ENCODE results near the gene AP3D1.

Gene AP3D1

DNA sequence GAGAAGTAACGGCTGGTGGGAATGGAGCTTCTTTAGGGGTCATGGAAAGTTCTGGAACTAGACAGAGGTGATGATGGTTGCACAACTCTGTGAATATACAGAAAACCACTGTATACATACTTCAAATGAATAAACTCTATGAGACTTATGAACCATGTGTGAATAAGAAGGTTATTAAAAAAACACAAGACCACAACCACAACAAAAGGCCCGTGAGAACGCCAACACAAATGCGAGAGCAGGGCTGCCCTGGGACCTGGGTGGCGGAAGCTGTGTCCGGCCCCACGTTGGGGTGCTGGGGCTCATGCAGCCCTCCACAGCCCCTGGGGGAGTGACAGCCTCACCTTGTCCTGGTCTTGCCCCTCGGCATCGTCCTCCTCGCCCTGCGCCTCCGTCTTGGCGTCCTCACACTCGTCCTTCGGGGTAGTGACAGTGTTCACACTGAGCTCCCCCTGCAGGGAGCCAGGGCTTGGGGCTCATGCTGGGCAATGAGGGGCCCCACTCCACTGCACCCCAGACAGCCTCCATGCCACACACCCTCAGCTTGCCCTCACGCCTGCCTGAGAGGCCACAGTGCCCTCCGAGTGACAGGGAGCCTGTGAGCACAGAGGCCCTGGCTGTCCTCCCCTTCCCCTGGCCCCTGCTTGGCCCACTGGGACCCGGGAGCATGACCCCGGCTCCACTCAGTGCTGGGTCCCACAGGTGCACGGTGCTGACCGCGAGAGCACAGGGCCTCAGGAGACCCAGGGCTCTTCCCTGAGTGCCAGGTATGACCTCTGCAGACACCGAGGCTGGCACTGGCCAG lies 38.6 kb downstream of the AP3D1 start:
- H3K36me3 ChIP-seq (ENCODE audit: control insufficient read depth in 5 of 5, insufficient read depth in 5 of 5, low read length in 5 of 5) = peaks cover 0 to 99% (median 99%) of the 10 kb centered on the region in 5 donors
- H3K27me3 ChIP-seq (ENCODE audit: control insufficient read depth in 5 of 5, insufficient read depth in 4 of 5, low read length in 5 of 5) = no peaks in the 10 kb centered on the region
- peaks cover 0 to 19% (median 7%) of the 10 kb centered on the region in 5 donors for H3K4me1 ChIP-seq (ENCODE audit: control insufficient read depth in 5 of 5, insufficient read depth in 5 of 5, low read length in 5 of 5)
- H3K27ac ChIP-seq (ENCODE audit: low read depth, low read length) = no peak overlapping the region
- no peak overlapping the region for H3K4me3 ChIP-seq (ENCODE audit: low read depth in 1 of 5, low read length in 5 of 5)
- no peaks in the 10 kb centered on the region for H3K9me3 ChIP-seq (ENCODE audit: control insufficient read depth in 5 of 5, low read length in 5 of 5)
- H3K9ac ChIP-seq (ENCODE audit: low read length in 5 of 5) = no peak overlapping the region

GRCh38 chr19:2111886-2112285 lies 39.5 kb downstream of the AP3D1 start:
- Histone ChIP-seq H3K36me3 (ENCODE audit: control insufficient read depth in 5 of 5, insufficient read depth in 5 of 5, low read length in 5 of 5) (peaks cover 0 to 95% (median 93%) of the 10 kb centered on the region in 5 donors), H3K9me3 (ENCODE audit: control insufficient read depth in 5 of 5, low read length in 5 of 5) (no peaks in the 10 kb centered on the region), H3K27me3 (ENCODE audit: control insufficient read depth in 5 of 5, insufficient read depth in 4 of 5, low read length in 5 of 5) (no peaks in the 10 kb centered on the region), H3K4me1 (ENCODE audit: control insufficient read depth in 5 of 5, insufficient read depth in 5 of 5, low read length in 5 of 5) (peaks cover 0 to 11% (median 0%) of the 10 kb centered on the region in 5 donors), H3K4me3 (ENCODE audit: low read depth in 1 of 5, low read length in 5 of 5) (no peak overlapping the region), H3K9ac (ENCODE audit: low read length in 5 of 5) (no peak overlapping the region), H3K27ac (ENCODE audit: low read depth, low read length) (no peak overlapping the region)

DNA sequence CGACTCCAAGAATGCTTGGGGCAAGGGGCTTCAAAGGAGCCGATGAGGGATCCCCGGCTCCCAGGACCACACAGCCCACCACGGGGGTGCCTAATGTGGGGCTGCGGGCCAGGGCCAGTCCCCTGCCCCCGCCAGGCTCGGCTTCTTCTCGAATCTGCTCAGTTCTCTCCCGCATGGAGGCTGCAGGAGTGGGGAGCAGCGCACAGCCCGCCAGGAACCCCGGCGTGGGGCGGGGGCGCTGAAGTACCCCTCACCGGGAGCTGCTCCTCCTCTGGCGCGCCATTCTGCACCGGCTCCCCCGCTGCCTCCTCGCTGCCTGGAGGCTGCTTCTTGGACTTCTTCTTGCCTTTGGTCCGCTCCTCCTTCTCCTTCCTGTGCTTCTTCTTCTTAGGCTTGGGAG lies 39.9 kb downstream of the AP3D1 start:
- H3K27me3 ChIP-seq (ENCODE audit: control insufficient read depth in 5 of 5, insufficient read depth in 4 of 5, low read length in 5 of 5) = no peaks in the 10 kb centered on the region
- no peak overlapping the region for H3K9ac ChIP-seq (ENCODE audit: low read length in 5 of 5)
- peaks cover 0 to 11% (median 0%) of the 10 kb centered on the region in 5 donors for H3K4me1 ChIP-seq (ENCODE audit: control insufficient read depth in 5 of 5, insufficient read depth in 5 of 5, low read length in 5 of 5)
- no peak overlapping the region for H3K27ac ChIP-seq (ENCODE audit: low read depth, low read length)
- H3K4me3 ChIP-seq (ENCODE audit: low read depth in 1 of 5, low read length in 5 of 5) = no peak overlapping the region
- peaks cover 0 to 95% (median 93%) of the 10 kb centered on the region in 5 donors for H3K36me3 ChIP-seq (ENCODE audit: control insufficient read depth in 5 of 5, insufficient read depth in 5 of 5, low read length in 5 of 5)
- no peaks in the 10 kb centered on the region for H3K9me3 ChIP-seq (ENCODE audit: control insufficient read depth in 5 of 5, low read length in 5 of 5)

DNA sequence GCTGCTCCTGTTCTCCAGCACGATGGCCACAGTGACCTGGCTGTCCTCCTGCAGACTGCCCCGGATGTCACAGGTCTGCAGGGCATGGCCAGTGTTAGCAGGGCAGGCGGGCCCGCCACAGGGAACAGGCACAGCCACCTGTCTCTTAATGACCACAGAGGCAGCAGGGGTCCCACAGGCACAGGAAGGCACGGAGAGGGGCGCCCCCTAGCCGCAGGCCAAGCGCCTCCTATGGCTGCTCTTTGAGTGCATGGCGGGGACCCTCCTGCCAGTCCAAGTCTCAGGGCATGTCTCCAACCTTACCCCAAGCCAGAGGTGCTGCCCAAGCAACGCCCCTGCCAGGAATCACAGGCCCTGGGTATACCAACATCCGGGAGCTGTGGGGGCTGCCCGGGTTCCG lies 40.5 kb downstream of the AP3D1 start:
- peaks cover 0 to 95% (median 92%) of the 10 kb centered on the region in 5 donors for H3K36me3 ChIP-seq (ENCODE audit: control insufficient read depth in 5 of 5, insufficient read depth in 5 of 5, low read length in 5 of 5)
- peaks cover 0 to 11% (median 0%) of the 10 kb centered on the region in 5 donors for H3K4me1 ChIP-seq (ENCODE audit: control insufficient read depth in 5 of 5, insufficient read depth in 5 of 5, low read length in 5 of 5)
- H3K27ac ChIP-seq (ENCODE audit: low read depth, low read length) = no peak overlapping the region
- no peaks in the 10 kb centered on the region for H3K9me3 ChIP-seq (ENCODE audit: control insufficient read depth in 5 of 5, low read length in 5 of 5)
- no peak overlapping the region for H3K9ac ChIP-seq (ENCODE audit: low read length in 5 of 5)
- H3K27me3 ChIP-seq (ENCODE audit: control insufficient read depth in 5 of 5, insufficient read depth in 4 of 5, low read length in 5 of 5) = no peaks in the 10 kb centered on the region
- H3K4me3 ChIP-seq (ENCODE audit: low read depth in 1 of 5, low read length in 5 of 5) = no peak overlapping the region

DNA sequence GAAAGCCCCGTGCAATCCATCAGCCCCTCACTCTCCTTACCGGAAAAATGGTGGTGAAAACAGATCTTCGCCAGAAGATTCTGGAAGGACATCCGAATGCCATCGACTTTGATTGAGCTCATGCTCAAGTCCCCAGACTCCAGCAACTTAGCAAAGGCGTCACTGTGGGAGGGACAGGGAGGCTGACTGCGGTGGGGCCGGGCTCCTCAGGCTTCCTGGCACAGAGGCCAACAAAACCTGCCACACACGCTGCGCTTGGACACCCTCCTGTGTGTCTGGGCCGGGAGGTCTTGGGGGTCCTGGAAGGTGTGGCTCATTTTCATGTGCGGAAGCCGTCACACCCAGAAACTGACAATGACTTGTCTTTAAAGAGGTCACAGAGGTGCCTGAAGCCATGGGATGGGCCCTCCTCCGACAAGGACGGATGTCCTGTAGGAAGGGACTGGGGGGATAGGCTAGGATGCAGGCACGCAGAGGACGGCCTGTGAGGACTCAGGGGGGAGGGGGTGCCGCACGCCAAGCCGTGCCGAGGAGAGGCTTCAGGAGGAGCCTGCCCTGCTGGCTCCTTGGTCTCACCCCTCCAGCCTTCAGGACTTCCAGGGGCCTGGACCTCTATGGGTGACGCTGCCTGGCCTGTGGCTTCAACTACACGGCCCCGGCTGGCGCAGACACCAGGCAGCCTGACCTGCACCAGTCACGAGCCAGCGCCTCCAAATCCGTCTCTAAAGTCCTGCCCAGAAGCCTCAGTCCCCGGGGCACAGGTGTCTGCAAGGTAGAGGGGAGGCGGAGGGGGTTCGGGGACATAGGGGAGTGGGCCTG lies 42.1 kb downstream of the AP3D1 start:
- H3K9ac ChIP-seq (ENCODE audit: low read length in 5 of 5) = no peak overlapping the region
- peaks cover 0 to 2% (median 0%) of the 10 kb centered on the region in 5 donors for H3K9me3 ChIP-seq (ENCODE audit: control insufficient read depth in 5 of 5, low read length in 5 of 5)
- peaks cover 0 to 10% (median 0%) of the 10 kb centered on the region in 5 donors for H3K4me1 ChIP-seq (ENCODE audit: control insufficient read depth in 5 of 5, insufficient read depth in 5 of 5, low read length in 5 of 5)
- no peak overlapping the region for H3K4me3 ChIP-seq (ENCODE audit: low read depth in 1 of 5, low read length in 5 of 5)
- H3K27me3 ChIP-seq (ENCODE audit: control insufficient read depth in 5 of 5, insufficient read depth in 4 of 5, low read length in 5 of 5) = no peaks in the 10 kb centered on the region
- H3K36me3 ChIP-seq (ENCODE audit: control insufficient read depth in 5 of 5, insufficient read depth in 5 of 5, low read length in 5 of 5) = peaks cover 0 to 89% (median 82%) of the 10 kb centered on the region in 5 donors
- H3K27ac ChIP-seq (ENCODE audit: low read depth, low read length) = no peak overlapping the region

DNA sequence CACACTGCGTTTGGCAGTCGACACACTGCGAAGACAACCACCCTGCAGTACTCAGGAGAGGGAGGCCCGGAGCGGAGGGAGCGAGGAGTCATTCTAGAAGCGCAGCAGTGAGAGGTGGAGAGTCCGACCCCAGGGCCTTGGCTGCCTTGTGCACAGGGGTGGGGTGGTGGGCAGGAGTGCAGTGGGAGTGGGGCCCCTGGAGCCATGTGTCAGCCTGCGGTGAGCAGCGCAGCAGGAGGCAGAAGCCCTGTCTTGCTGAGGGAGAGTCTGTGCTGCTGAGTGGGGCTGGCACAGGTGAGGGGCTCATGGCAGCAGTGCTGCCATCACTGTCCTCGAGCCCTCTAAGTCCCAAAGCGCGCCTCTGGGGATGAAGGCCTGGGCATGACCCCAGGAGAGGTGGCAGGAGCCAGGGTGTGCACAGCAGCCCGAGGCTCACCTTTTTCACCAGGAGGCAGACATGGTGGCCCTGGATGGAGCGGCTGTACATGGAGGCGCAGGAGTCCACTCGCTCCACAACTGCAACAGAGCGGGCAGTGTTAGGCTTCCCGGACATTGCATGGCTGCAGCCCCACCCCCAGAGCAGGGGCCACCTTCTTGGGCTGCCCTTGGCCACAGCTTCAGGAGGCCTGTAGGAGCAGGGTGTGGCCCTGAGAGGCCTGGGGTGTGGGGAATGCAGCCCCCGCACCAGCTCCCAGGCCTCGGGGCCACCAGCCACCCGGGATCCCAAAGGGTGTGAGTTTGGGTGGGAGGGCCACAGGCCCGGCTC lies 42.9 kb downstream of the AP3D1 start:
- Histone ChIP-seq H3K4me1 (ENCODE audit: control insufficient read depth in 5 of 5, insufficient read depth in 5 of 5, low read length in 5 of 5) (peaks cover 0 to 2% (median 0%) of the 10 kb centered on the region in 5 donors), H3K36me3 (ENCODE audit: control insufficient read depth in 5 of 5, insufficient read depth in 5 of 5, low read length in 5 of 5) (peaks cover 0 to 88% (median 78%) of the 10 kb centered on the region in 5 donors), H3K9me3 (ENCODE audit: control insufficient read depth in 5 of 5, low read length in 5 of 5) (peaks cover 0 to 2% (median 0%) of the 10 kb centered on the region in 5 donors), H3K27me3 (ENCODE audit: control insufficient read depth in 5 of 5, insufficient read depth in 4 of 5, low read length in 5 of 5) (no peaks in the 10 kb centered on the region), H3K9ac (ENCODE audit: low read length in 5 of 5) (no peak overlapping the region), H3K4me3 (ENCODE audit: low read depth in 1 of 5, low read length in 5 of 5) (no peak overlapping the region), H3K27ac (ENCODE audit: low read depth, low read length) (no peak overlapping the region)

- peaks cover 0 to 2% (median 0%) of the 10 kb centered on the region in 5 donors for H3K9me3 ChIP-seq (ENCODE audit: control insufficient read depth in 5 of 5, low read length in 5 of 5)
- no peak overlapping the region for H3K9ac ChIP-seq (ENCODE audit: low read length in 5 of 5)
- H3K4me1 ChIP-seq (ENCODE audit: control insufficient read depth in 5 of 5, insufficient read depth in 5 of 5, low read length in 5 of 5) = peaks cover 0 to 1% (median 0%) of the 10 kb centered on the region in 5 donors
- no peaks in the 10 kb centered on the region for H3K27me3 ChIP-seq (ENCODE audit: control insufficient read depth in 5 of 5, insufficient read depth in 4 of 5, low read length in 5 of 5)
- H3K36me3 ChIP-seq (ENCODE audit: control insufficient read depth in 5 of 5, insufficient read depth in 5 of 5, low read length in 5 of 5) = peaks cover 0 to 72% (median 58%) of the 10 kb centered on the region in 5 donors
- H3K4me3 ChIP-seq (ENCODE audit: low read depth in 1 of 5, low read length in 5 of 5) = no peak overlapping the region
- no peak overlapping the region for H3K27ac ChIP-seq (ENCODE audit: low read depth, low read length)
Measured at GRCh38 chr19:2103045-2103707, 48.2 kb downstream of the AP3D1 start.

DNA sequence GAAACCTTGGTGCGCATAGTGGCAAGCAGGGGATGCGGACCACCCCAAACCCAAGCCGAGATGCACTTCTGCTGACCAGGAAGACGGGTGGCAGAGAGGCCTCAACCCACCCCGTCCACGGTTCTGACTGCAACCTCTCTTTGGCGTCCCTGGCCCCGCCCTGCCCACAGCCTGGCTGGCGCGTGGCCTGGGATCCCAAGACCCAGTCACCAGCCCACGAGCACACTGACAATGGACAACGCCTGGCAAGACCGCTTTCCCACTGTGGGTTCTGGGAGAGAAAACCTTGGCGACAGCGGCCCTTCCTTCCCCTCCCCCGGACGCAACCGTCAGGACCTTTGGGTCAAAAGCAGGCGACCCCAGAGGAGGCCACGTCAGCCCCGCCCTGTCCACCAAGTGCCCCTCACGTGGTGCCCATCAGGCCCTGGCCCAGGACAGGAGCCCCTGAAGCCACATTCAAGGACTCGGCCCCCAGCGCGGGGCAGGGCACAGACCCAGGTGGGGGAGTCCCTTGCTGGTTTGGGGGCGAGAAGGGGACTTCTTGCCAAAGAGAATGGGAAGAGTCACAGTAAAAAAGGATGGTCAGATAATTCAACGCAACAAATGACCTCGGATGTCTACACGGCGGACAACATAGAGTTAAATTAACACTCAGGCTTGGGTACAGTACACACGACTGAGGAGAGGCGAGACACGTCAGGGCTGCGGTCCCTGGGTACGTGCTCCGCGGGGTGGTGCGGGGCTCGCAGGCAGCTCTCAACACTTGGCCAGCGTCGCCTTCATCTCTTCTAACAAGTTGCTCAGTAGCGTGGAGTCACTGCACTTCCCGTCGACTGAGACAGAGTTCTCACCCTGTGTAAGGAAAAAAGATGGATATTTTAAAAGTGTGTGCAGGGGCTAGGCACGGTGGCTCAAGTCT lies 49.7 kb downstream of the AP3D1 start:
- peaks cover 0 to 63% (median 47%) of the 10 kb centered on the region in 5 donors for H3K36me3 ChIP-seq (ENCODE audit: control insufficient read depth in 5 of 5, insufficient read depth in 5 of 5, low read length in 5 of 5)
- peaks cover 0 to 2% (median 0%) of the 10 kb centered on the region in 5 donors for H3K9me3 ChIP-seq (ENCODE audit: control insufficient read depth in 5 of 5, low read length in 5 of 5)
- H3K9ac ChIP-seq (ENCODE audit: low read length in 5 of 5) = no peak overlapping the region
- H3K27me3 ChIP-seq (ENCODE audit: control insufficient read depth in 5 of 5, insufficient read depth in 4 of 5, low read length in 5 of 5) = no peaks in the 10 kb centered on the region
- H3K4me1 ChIP-seq (ENCODE audit: control insufficient read depth in 5 of 5, insufficient read depth in 5 of 5, low read length in 5 of 5) = peaks cover 1 to 12% (median 11%) of the 10 kb centered on the region in 5 donors
- H3K4me3 ChIP-seq (ENCODE audit: low read depth in 1 of 5, low read length in 5 of 5) = no peak overlapping the region
- no peak overlapping the region for H3K27ac ChIP-seq (ENCODE audit: low read depth, low read length)
